DND-41 (cell line): ENCODE results near the gene CTSC.

ENCODE experiments used
- ATAC-seq: fragments of 200-7000 bp; cut with Tn5 transposase; 3 replicates; pipeline ENCODE4 v1.9.1; 2021; ENCODE audit warnings: low read depth; ENCODE audit not compliant: insufficient read depth
- DNase-seq: peaks from one replicate; pipeline ENCODE4 v3.0.0-alpha.2; 2020
- H2AFZ ChIP-seq: 2 replicates; pipeline ENCODE4 v1.6.0; 2012; ENCODE audit warnings: low read depth, low read length
- H3K27ac ChIP-seq: 2 replicates; pipeline ENCODE4 v1.5.1; 2012; ENCODE audit warnings: low read length, inconsistent platforms
- H3K27me3 ChIP-seq: fragments of 200-600 bp; sonication (generic); 2 replicates; pipeline ENCODE4 v1.6.0; 2012; ENCODE audit warnings: low read length, mild to moderate bottlenecking, inconsistent platforms; ENCODE audit not compliant: insufficient read depth, poor library complexity
- H3K36me3 ChIP-seq: 2 replicates; pipeline ENCODE4 v1.5.1; 2012; ENCODE audit warnings: low read length, inconsistent platforms; ENCODE audit not compliant: insufficient read depth
- H3K4me1 ChIP-seq: 2 replicates; pipeline ENCODE4 v1.5.1; 2012; ENCODE audit warnings: mild to moderate bottlenecking, low read length; ENCODE audit not compliant: insufficient read depth
- H3K4me2 ChIP-seq: 2 replicates; pipeline ENCODE4 v1.6.0; 2012; ENCODE audit warnings: mild to moderate bottlenecking, moderate library complexity, low read length, inconsistent platforms; ENCODE audit not compliant: insufficient read depth
- H3K4me3 ChIP-seq, 2 experiments: fragments of 200-600 bp in 1 of 2; shearing (Covaris generic) in 1 of 2; 2 replicates each; pipeline ENCODE4 v1.5.1; 2012 to 2016; ENCODE audit warnings: inconsistent platforms in 2 of 2, low read length in 2 of 2, mild to moderate bottlenecking in 2 of 2, low read depth in 1 of 2, moderate library complexity in 1 of 2
- H3K79me2 ChIP-seq: 2 replicates; pipeline ENCODE4 v1.6.0; 2012; ENCODE audit warnings: low read length, inconsistent platforms; ENCODE audit not compliant: insufficient read depth
- H3K9ac ChIP-seq: 2 replicates; pipeline ENCODE4 v1.6.0; 2012; ENCODE audit warnings: low read depth, mild to moderate bottlenecking, inconsistent platforms, low read length, moderate library complexity
- H3K9me3 ChIP-seq: 2 replicates; pipeline ENCODE4 v1.5.1; 2012; ENCODE audit warnings: low read length, moderate library complexity, mild to moderate bottlenecking, inconsistent platforms; ENCODE audit not compliant: insufficient read depth, severe bottlenecking
- H4K20me1 ChIP-seq: 2 replicates; pipeline ENCODE4 v1.6.0; 2012; ENCODE audit warnings: low read length; ENCODE audit not compliant: insufficient read depth
- EZH2 ChIP-seq: IDR thresholded peaks from 3 replicates; pipeline ENCODE4 v1.6.1; 2012; ENCODE audit warnings: borderline replicate concordance, low read depth, mild to moderate bottlenecking, moderate library complexity, low read length, inconsistent platforms; ENCODE audit not compliant: severe bottlenecking
- TF ChIP-seq, protein P1 (sequence below): IDR thresholded peaks from 2 replicates; pipeline ENCODE4 v1.5.1; 2012; ENCODE audit warnings: borderline replicate concordance, low read length, moderate library complexity, mild to moderate bottlenecking; ENCODE audit not compliant: poor library complexity, severe bottlenecking; ENCODE audit errors: extremely low read depth

The CTSC gene

DNA sequence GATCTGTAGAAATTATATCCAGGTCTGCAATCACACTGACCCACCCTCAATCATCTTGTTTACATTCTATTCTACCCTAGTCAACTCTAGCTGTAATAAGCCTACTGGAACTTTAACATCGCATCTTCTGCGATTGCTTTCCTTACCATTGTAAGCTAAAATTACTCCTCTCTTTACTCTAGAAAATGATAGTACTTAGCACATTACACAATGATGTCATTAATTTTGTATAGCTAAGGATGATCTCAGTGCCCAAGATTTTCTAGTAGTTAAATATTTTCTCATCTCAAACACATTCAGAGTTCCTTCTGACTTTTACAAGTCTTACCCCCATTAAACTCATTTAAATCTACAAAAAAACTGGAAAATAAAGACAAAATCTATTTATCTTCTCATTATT, 39.6 kb upstream of the CTSC start:
- Histone ChIP-seq H3K27ac (no peak overlapping the region), H3K4me2 (no peak overlapping the region), H2AFZ (no peak overlapping the region), H3K9me3 (no peaks in the 10 kb centered on the region), H3K9ac (no peak overlapping the region), H3K27me3 (no peaks in the 10 kb centered on the region), H3K4me1 (no peaks in the 10 kb centered on the region), H3K4me3 (no peak overlapping the region), H3K79me2 (no peaks in the 10 kb centered on the region), H4K20me1 (no peaks in the 10 kb centered on the region), H3K36me3 (no peaks in the 10 kb centered on the region)
- no peak for TF ChIP-seq EZH2
- TF ChIP-seq, protein P1, sequence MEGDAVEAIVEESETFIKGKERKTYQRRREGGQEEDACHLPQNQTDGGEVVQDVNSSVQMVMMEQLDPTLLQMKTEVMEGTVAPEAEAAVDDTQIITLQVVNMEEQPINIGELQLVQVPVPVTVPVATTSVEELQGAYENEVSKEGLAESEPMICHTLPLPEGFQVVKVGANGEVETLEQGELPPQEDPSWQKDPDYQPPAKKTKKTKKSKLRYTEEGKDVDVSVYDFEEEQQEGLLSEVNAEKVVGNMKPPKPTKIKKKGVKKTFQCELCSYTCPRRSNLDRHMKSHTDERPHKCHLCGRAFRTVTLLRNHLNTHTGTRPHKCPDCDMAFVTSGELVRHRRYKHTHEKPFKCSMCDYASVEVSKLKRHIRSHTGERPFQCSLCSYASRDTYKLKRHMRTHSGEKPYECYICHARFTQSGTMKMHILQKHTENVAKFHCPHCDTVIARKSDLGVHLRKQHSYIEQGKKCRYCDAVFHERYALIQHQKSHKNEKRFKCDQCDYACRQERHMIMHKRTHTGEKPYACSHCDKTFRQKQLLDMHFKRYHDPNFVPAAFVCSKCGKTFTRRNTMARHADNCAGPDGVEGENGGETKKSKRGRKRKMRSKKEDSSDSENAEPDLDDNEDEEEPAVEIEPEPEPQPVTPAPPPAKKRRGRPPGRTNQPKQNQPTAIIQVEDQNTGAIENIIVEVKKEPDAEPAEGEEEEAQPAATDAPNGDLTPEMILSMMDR, result no peak
- ATAC-seq (no peak), DNase-seq (no peak)

DNA sequence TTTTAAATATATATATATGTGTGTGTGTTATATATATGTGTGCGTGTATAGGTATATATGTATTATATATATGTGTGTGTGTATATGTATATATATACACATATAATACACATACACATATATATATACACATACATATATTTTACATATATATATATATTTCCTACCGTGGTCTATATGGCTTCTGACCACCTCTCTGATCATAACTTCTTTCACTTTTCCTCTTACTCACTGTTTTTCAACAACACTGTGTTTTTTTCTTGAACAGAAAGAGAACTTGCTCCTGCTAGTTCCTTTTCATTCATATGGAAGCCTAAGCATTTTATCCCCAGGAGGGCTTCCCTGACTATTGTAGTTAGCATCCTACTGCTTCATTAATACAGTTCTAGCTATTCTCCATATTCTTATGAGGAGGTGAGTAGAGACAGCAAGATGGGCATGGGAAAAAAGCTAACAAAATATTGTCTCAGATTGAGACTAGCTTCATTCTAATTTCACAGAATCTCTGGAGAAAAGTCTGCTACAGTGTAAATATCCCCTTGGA, 38.5 kb upstream of the CTSC start:
- Histone ChIP-seq H3K27ac (no peak overlapping the region), H3K9me3 (no peaks in the 10 kb centered on the region), H3K9ac (no peak overlapping the region), H3K79me2 (no peaks in the 10 kb centered on the region), H3K36me3 (no peaks in the 10 kb centered on the region), H3K27me3 (no peaks in the 10 kb centered on the region), H3K4me3 (no peak overlapping the region), H3K4me2 (no peak overlapping the region), H2AFZ (no peak overlapping the region), H3K4me1 (peaks cover 4% of the 10 kb centered on the region; the same call in 1 of the 2 replicates), H4K20me1 (no peaks in the 10 kb centered on the region)
- ATAC-seq (no peak), DNase-seq (no peak)
- TF ChIP-seq, protein P1, result no peak
- TF ChIP-seq EZH2, result no peak

DNA sequence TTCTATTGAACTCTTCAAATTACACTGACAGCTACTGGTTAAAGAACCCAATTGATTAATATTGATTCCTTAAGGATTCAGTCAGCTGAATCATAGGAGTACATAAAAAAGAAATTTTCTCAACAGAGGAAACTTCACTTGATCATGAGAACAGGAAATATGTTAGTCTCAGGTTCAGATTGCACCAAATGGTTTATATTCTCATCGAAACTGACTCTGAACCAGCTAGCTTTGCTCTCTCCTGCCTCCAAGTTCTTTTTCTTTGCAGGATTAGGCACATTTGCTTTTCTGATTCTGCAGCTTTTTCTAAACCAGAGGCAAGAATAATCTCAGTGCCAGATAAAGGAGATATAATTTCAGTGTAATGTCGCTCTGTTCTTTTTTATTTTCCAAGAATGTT, 33.2 kb upstream of the CTSC start:
- Histone ChIP-seq H3K27ac (no peak overlapping the region), H4K20me1 (no peaks in the 10 kb centered on the region), H3K36me3 (no peaks in the 10 kb centered on the region), H2AFZ (no peak overlapping the region), H3K9me3 (no peaks in the 10 kb centered on the region), H3K4me1 (peaks cover 25% of the 10 kb centered on the region), H3K4me2 (no peak overlapping the region), H3K4me3 (no peak overlapping the region), H3K27me3 (no peaks in the 10 kb centered on the region), H3K9ac (no peak overlapping the region), H3K79me2 (no peaks in the 10 kb centered on the region)
- TF ChIP-seq EZH2, result no peak
- TF ChIP-seq, protein P1, result no peak
- no peak for DNase-seq
- ATAC-seq, result no peak
